Measurements from ENCODE around the gene EED.

Gene EED

GRCh38 chr11:86244522-86245368 is at the start of gene EED:
Gene EED, plus strand, starts transcription at chr11:86244753. Its CDS starts 477 bp downstream, at chr11:86245230.
- DNase-seq (ENCODE audit: low spot score) = peak; percentile 95

GRCh38 chr11:86194998-86195397 is 49.6 kb upstream of the EED start:
- no peak for DNase-seq (ENCODE audit: low spot score)

GRCh38 chr11:86196085-86196696 is 48.4 kb upstream of the EED start:
- no peak for DNase-seq (ENCODE audit: low spot score)

- no peak for DNase-seq (ENCODE audit: low spot score)
These were observed 47.6 kb upstream of the EED start for GRCh38 chr11:86196913-86197312.

GRCh38 chr11:86197448-86197847 is 47.1 kb upstream of the EED start:
- no peak for DNase-seq (ENCODE audit: low spot score)

- no peak for DNase-seq (ENCODE audit: low spot score)
These were observed 46.4 kb upstream of the EED start for GRCh38 chr11:86198139-86198538.

- no peak for DNase-seq (ENCODE audit: low spot score)
These were observed 45.2 kb upstream of the EED start for GRCh38 chr11:86199354-86199753.

GRCh38 chr11:86201371-86201884 is 43.1 kb upstream of the EED start:
- DNase-seq (ENCODE audit: low spot score) = no peak

GRCh38 chr11:86202013-86202336 is 42.6 kb upstream of the EED start:
- no peak for DNase-seq (ENCODE audit: low spot score)

- DNase-seq (ENCODE audit: low spot score) = no peak
These were observed 40.2 kb upstream of the EED start for GRCh38 chr11:86204356-86204755.

- no peak for DNase-seq (ENCODE audit: low spot score)
These were observed 38.9 kb upstream of the EED start for GRCh38 chr11:86205421-86206336.

- no peak for DNase-seq (ENCODE audit: low spot score)
These were observed 38.2 kb upstream of the EED start for GRCh38 chr11:86206337-86206695.

- no peak for DNase-seq (ENCODE audit: low spot score)
These were observed 37.1 kb upstream of the EED start for GRCh38 chr11:86207413-86207812.

GRCh38 chr11:86208572-86208971 is 36.0 kb upstream of the EED start:
- DNase-seq (ENCODE audit: low spot score) = no peak

- DNase-seq (ENCODE audit: low spot score) = no peak
These were observed 34.5 kb upstream of the EED start for GRCh38 chr11:86209806-86210657.

- DNase-seq (ENCODE audit: low spot score) = no peak
These were observed 33.7 kb upstream of the EED start for GRCh38 chr11:86210898-86211297.

- DNase-seq (ENCODE audit: low spot score) = no peak
These were observed 32.9 kb upstream of the EED start for GRCh38 chr11:86211619-86212018.

GRCh38 chr11:86212019-86212611 is 32.4 kb upstream of the EED start:
- no peak for DNase-seq (ENCODE audit: low spot score)

GRCh38 chr11:86214710-86215109 is 29.8 kb upstream of the EED start:
- DNase-seq (ENCODE audit: low spot score) = no peak

- peak; percentile 83 for DNase-seq (ENCODE audit: low spot score)
These were observed 26.1 kb upstream of the EED start for GRCh38 chr11:86218125-86219084.
